Measurements from ENCODE around the gene PLXDC1. TPM values are rescaled to one million over a fixed set of nuclear protein-coding genes. Genes with fewer than 3 reads are reported as not detected.

Gene PLXDC1
- total and polyA plus RNA-seq, 2 of the 13 experiments (the other 11 are each of a cell fraction or from before 2014, with no cell fraction given) = not detected

DNA sequence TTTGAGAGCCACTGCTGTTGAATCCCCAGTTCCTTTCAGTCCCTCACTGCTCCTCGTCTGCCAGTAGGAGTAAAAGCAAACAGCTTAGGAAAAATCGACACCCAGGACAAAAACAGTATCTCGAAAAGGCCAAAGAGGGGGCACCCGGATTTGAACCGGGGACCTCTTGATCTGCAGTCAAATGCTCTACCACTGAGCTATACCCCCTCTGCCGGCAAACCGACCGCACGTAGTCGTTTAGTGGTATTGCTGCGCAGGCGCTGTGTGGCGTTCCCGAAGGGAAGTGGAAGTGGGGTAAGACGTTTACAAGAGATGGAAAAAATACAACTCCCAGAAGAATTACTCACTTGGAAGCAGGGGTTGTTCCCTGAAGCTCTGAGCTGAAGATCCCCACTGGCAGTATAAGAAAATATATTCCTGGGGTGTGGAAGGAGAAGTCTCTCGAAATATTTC is 2.2 kb upstream of the PLXDC1 start (continued):
- TF ChIP-seq NR2F1 (CRISPR knock-in tag; IDR thresholded peaks at IDR 0.05) = peak in 1 of 2 experiments; percentile 27; a peak in 1 of 4 replicates
- no peak for TF ChIP-seq IRF2 (CRISPR knock-in tag; IDR thresholded peaks at IDR 0.05)
- TF ChIP-seq, protein P1, sequence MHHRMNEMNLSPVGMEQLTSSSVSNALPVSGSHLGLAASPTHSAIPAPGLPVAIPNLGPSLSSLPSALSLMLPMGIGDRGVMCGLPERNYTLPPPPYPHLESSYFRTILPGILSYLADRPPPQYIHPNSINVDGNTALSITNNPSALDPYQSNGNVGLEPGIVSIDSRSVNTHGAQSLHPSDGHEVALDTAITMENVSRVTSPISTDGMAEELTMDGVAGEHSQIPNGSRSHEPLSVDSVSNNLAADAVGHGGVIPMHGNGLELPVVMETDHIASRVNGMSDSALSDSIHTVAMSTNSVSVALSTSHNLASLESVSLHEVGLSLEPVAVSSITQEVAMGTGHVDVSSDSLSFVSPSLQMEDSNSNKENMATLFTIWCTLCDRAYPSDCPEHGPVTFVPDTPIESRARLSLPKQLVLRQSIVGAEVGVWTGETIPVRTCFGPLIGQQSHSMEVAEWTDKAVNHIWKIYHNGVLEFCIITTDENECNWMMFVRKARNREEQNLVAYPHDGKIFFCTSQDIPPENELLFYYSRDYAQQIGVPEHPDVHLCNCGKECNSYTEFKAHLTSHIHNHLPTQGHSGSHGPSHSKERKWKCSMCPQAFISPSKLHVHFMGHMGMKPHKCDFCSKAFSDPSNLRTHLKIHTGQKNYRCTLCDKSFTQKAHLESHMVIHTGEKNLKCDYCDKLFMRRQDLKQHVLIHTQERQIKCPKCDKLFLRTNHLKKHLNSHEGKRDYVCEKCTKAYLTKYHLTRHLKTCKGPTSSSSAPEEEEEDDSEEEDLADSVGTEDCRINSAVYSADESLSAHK (CRISPR knock-in tag; IDR thresholded peaks at IDR 0.05; ENCODE audit: borderline replicate concordance) = no peak
- peak; percentile 40; the same call in 1 of the 2 replicates for TF ChIP-seq HDAC2 (CRISPR knock-in tag; IDR thresholded peaks at IDR 0.05)
- TF ChIP-seq ZBTB7A (CRISPR knock-in tag; IDR thresholded peaks at IDR 0.05) = no peak
- TF ChIP-seq ELF1 (CRISPR knock-in tag; IDR thresholded peaks at IDR 0.05) = peak; percentile 33; the same call in 1 of the 2 replicates
- TF ChIP-seq RBM22 (optimal IDR thresholded peaks at IDR 0.05; ENCODE audit: low read length) = peak; percentile 96
- no peak for TF ChIP-seq ZXDC (CRISPR knock-in tag; IDR thresholded peaks at IDR 0.05)
- peak; percentile 60; the same call in 1 of the 2 replicates for TF ChIP-seq SIX1 (CRISPR knock-in tag; IDR thresholded peaks at IDR 0.05; ENCODE audit: borderline replicate concordance)
- no peak for TF ChIP-seq ZBTB7B (CRISPR knock-in tag; IDR thresholded peaks at IDR 0.05)
- TF ChIP-seq, protein P2, sequence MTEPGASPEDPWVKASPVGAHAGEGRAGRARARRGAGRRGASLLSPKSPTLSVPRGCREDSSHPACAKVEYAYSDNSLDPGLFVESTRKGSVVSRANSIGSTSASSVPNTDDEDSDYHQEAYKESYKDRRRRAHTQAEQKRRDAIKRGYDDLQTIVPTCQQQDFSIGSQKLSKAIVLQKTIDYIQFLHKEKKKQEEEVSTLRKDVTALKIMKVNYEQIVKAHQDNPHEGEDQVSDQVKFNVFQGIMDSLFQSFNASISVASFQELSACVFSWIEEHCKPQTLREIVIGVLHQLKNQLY (CRISPR knock-in tag; IDR thresholded peaks at IDR 0.05) = no peak
- TF ChIP-seq ZNF143 (CRISPR knock-in tag; IDR thresholded peaks at IDR 0.05) = no peak
- TF ChIP-seq ZNF546 (CRISPR knock-in tag; conservative IDR thresholded peaks at IDR 0.05) = peak; percentile 6; the same call in 1 of the 2 replicates
- TF ChIP-seq ZBTB20 (CRISPR knock-in tag; IDR thresholded peaks at IDR 0.05; ENCODE audit: borderline replicate concordance, low read depth) = no peak
- TF ChIP-seq ZNF788 (CRISPR knock-in tag; IDR thresholded peaks at IDR 0.05; ENCODE audit: borderline replicate concordance) = peak; percentile 7; the same call in 1 of the 2 replicates
- TF ChIP-seq, protein P3, sequence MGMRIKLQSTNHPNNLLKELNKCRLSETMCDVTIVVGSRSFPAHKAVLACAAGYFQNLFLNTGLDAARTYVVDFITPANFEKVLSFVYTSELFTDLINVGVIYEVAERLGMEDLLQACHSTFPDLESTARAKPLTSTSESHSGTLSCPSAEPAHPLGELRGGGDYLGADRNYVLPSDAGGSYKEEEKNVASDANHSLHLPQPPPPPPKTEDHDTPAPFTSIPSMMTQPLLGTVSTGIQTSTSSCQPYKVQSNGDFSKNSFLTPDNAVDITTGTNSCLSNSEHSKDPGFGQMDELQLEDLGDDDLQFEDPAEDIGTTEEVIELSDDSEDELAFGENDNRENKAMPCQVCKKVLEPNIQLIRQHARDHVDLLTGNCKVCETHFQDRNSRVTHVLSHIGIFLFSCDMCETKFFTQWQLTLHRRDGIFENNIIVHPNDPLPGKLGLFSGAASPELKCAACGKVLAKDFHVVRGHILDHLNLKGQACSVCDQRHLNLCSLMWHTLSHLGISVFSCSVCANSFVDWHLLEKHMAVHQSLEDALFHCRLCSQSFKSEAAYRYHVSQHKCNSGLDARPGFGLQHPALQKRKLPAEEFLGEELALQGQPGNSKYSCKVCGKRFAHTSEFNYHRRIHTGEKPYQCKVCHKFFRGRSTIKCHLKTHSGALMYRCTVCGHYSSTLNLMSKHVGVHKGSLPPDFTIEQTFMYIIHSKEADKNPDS (CRISPR knock-in tag; IDR thresholded peaks at IDR 0.05) = no peak
- TF ChIP-seq, protein P4, sequence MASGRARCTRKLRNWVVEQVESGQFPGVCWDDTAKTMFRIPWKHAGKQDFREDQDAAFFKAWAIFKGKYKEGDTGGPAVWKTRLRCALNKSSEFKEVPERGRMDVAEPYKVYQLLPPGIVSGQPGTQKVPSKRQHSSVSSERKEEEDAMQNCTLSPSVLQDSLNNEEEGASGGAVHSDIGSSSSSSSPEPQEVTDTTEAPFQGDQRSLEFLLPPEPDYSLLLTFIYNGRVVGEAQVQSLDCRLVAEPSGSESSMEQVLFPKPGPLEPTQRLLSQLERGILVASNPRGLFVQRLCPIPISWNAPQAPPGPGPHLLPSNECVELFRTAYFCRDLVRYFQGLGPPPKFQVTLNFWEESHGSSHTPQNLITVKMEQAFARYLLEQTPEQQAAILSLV (CRISPR knock-in tag; IDR thresholded peaks at IDR 0.05; ENCODE audit: borderline replicate concordance) = no peak
- TF ChIP-seq ARID2 (CRISPR knock-in tag; IDR thresholded peaks at IDR 0.05; ENCODE audit: borderline replicate concordance) = no peak
- TF ChIP-seq TCF7L2 (IDR thresholded peaks at IDR 0.05; ENCODE audit: low read depth, low read length) = no peak
- no peak for TF ChIP-seq ZNF383 (CRISPR knock-in tag; IDR thresholded peaks at IDR 0.05; ENCODE audit: borderline replicate concordance)
- no peak for TF ChIP-seq POLR2AphosphoS2 (IDR thresholded peaks at IDR 0.05; ENCODE audit: low read depth, low read length)
- no peak for TF ChIP-seq ZNF296 (CRISPR knock-in tag; conservative IDR thresholded peaks at IDR 0.05)
